Femur (tissue), 1 donor: Measurements from ENCODE around the gene NKX6-2.
"Not testable (repeated sequence)": the region's sequence is repeated elsewhere in the genome, so short reads cannot be mapped to it uniquely, and the experiment has no call there.

Experiments
- DNase-seq: peaks from one replicate; pipeline ENCODE4 v3.0.0-alpha.2; 2017

Gene NKX6-2

GRCh38 chr10:132752378-132752777 is 33.6 kb downstream of the NKX6-2 start:
- DNase-seq: no peak

GRCh38 chr10:132750936-132751335 is 35.0 kb downstream of the NKX6-2 start:
- no peak for DNase-seq

GRCh38 chr10:132749371-132749795 is 36.6 kb downstream of the NKX6-2 start:
- no peak for DNase-seq

- DNase-seq: no peak
These were observed 37.2 kb downstream of the NKX6-2 start for GRCh38 chr10:132748545-132749370.

GRCh38 chr10:132748135-132748534 is 37.8 kb downstream of the NKX6-2 start:
- no peak for DNase-seq

GRCh38 chr10:132746801-132747625 is 38.9 kb downstream of the NKX6-2 start:
- no peak for DNase-seq

GRCh38 chr10:132746386-132746785 is 39.6 kb downstream of the NKX6-2 start:
- no peak for DNase-seq

- no peak for DNase-seq
These were observed 40.0 kb downstream of the NKX6-2 start for GRCh38 chr10:132745971-132746370.

- no peak for DNase-seq
These were observed 40.4 kb downstream of the NKX6-2 start for GRCh38 chr10:132745511-132745910.

GRCh38 chr10:132744839-132745238 is 41.1 kb downstream of the NKX6-2 start:
- no peak for DNase-seq

- no peak for DNase-seq
These were observed 41.9 kb downstream of the NKX6-2 start for GRCh38 chr10:132743925-132744490.

GRCh38 chr10:132743196-132743924 is 42.6 kb downstream of the NKX6-2 start:
- DNase-seq: not testable (repeated sequence)

GRCh38 chr10:132742837-132743194 is 43.1 kb downstream of the NKX6-2 start:
- DNase-seq: no peak

- DNase-seq: no peak
These were observed 43.6 kb downstream of the NKX6-2 start for GRCh38 chr10:132742167-132742836.

- DNase-seq: no peak
These were observed 45.4 kb downstream of the NKX6-2 start for GRCh38 chr10:132740588-132740987.

- DNase-seq: no peak
These were observed 46.7 kb downstream of the NKX6-2 start for GRCh38 chr10:132739225-132739613.

- no peak for DNase-seq
These were observed 47.3 kb downstream of the NKX6-2 start for GRCh38 chr10:132738454-132739224.

- DNase-seq: no peak
These were observed 48.4 kb downstream of the NKX6-2 start for GRCh38 chr10:132737390-132738048.

- DNase-seq: no peak
These were observed 50.0 kb downstream of the NKX6-2 start for GRCh38 chr10:132735923-132736391.

GRCh38 chr10:132735341-132735775 is 50.6 kb downstream of the NKX6-2 start:
- DNase-seq: no peak

GRCh38 chr10:132733926-132734325 is 52.0 kb downstream of the NKX6-2 start:
- DNase-seq: no peak
